ENCODE data around the gene OR1A2. TPM values are rescaled to one million over a fixed set of nuclear protein-coding genes. Genes with fewer than 3 reads are reported as not detected.

OR1A2 gene, protein sequence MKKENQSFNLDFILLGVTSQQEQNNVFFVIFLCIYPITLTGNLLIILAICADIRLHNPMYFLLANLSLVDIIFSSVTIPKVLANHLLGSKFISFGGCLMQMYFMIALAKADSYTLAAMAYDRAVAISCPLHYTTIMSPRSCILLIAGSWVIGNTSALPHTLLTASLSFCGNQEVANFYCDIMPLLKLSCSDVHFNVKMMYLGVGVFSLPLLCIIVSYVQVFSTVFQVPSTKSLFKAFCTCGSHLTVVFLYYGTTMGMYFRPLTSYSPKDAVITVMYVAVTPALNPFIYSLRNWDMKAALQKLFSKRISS
- total RNA-seq (not detected), total RNA-seq (0 reads per million in 29 experiments)
- not detected for total RNA-seq (2013)

DNA sequence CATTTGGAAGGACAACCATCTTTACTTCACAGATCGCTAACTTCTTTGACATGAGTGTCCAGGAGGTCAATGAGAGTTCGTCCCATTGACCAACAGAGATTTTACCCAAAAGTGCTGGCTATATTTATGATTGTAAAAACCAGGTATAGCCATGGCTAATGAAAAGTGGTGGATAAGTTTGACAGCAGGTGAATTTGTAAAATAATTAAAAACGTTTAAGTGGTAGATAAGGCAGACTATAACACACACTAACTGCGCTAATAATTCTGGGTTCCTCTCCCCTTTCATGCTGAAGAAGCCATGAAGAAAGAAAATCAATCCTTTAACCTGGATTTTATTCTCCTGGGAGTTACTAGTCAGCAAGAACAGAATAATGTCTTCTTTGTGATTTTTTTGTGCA, at the start of gene OR1A2:
OR1A2 (plus strand) TSS at position 301 of the 400 bp plus-strand sequence; CDS start at position 301, 0 bp downstream.
- WGBS (ENCODE audit: insufficient coverage), result no CpG with 5 or more reads among the region's 4 CpGs
- Mint-ChIP-seq H3K27ac (no peak within 1 kb of the TSS), H3K4me3 (no peak within 1 kb of the TSS), H3K36me3 (no peaks in the 10 kb centered on the region), H3K9me3 (peaks cover 4 to 5% (median 4%) of the 10 kb centered on the region in 3 donors), H3K4me1 (no peaks in the 10 kb centered on the region), H3K27me3 (peaks cover 25 to 29% of the 10 kb centered on the region in 2 donors)
- H3K27ac ChIP-seq (ENCODE audit: low read length), result no peak within 1 kb of the TSS
- no peak for ATAC-seq (replicated peaks in 1 of 4)
- no peaks in the 10 kb centered on the region for H3K4me1 ChIP-seq (ENCODE audit: control insufficient read depth in 1 of 2, extremely low read depth in 1 of 2, insufficient read depth in 2 of 2, low read length in 2 of 2)
- peaks cover 0 to 2% of the 10 kb centered on the region in 2 experiments for H3K27me3 ChIP-seq (replicated peaks in 1 of 2; ENCODE audit: control insufficient read depth in 2 of 2, extremely low read depth in 1 of 2, insufficient read depth in 2 of 2, low read length in 1 of 2)
- ChIA-PET POLR2A (no interaction called here), CTCF (no interaction called here)
- DNase-seq, result no peak
- H3K4me3 ChIP-seq (ENCODE audit: control insufficient read depth in 1 of 2, extremely low read depth in 1 of 2, low read length in 1 of 2), result no peak within 1 kb of the TSS
- no peaks in the 10 kb centered on the region for H3K36me3 ChIP-seq (ENCODE audit: control insufficient read depth in 2 of 2, extremely low read depth in 1 of 2, insufficient read depth in 1 of 2, low read length in 1 of 2)
- no peaks in the 10 kb centered on the region for H3K9me3 ChIP-seq

DNA sequence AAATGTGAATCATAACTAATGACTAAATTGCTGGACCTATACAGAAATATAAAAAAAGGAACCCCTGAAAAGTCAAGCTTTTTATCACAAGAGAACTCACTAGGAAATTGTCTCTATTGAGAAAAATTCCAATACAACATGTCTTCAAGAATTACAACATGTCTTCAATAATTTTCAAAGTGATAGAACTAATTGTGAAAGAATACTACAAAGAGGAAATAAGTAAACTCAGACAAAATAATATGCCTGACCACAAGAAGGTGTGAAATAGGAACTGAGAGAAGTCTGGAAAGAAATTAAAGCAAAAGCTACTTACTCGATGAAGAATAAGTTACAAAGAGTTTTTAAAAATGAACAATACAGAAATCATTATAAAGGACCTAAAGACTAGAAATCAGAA, 40.1 kb upstream of the OR1A2 start:
- Histone ChIP-seq H3K36me3 (ENCODE audit: control insufficient read depth in 2 of 2, extremely low read depth in 1 of 2, insufficient read depth in 1 of 2, low read length in 1 of 2) (no peaks in the 10 kb centered on the region), H3K27me3 (replicated peaks in 1 of 2; ENCODE audit: control insufficient read depth in 2 of 2, extremely low read depth in 1 of 2, insufficient read depth in 2 of 2, low read length in 1 of 2) (peaks cover 0 to 16% of the 10 kb centered on the region in 2 experiments), H3K4me3 (ENCODE audit: control insufficient read depth in 1 of 2, extremely low read depth in 1 of 2, low read length in 1 of 2) (no peak overlapping the region), H3K4me1 (ENCODE audit: control insufficient read depth in 1 of 2, extremely low read depth in 1 of 2, insufficient read depth in 2 of 2, low read length in 2 of 2) (no peaks in the 10 kb centered on the region), H3K27ac (ENCODE audit: low read length) (no peak overlapping the region), H3K9me3 (peaks cover 2% of the 10 kb centered on the region)
- Mint-ChIP-seq H3K4me1 (no peaks in the 10 kb centered on the region), H3K9me3 (peaks cover 3 to 14% (median 4%) of the 10 kb centered on the region in 3 donors), H3K36me3 (no peaks in the 10 kb centered on the region), H3K27ac (no peak overlapping the region), H3K27me3 (peaks cover 22 to 51% of the 10 kb centered on the region in 2 donors), H3K4me3 (no peak overlapping the region)
- ATAC-seq (replicated peaks in 1 of 4) (no peak), DNase-seq (no peak)
- WGBS (ENCODE audit: insufficient coverage), result no CpG with 5 or more reads among the region's 1 CpG
- ChIA-PET CTCF (no interaction called here), POLR2A (no interaction called here)

DNA sequence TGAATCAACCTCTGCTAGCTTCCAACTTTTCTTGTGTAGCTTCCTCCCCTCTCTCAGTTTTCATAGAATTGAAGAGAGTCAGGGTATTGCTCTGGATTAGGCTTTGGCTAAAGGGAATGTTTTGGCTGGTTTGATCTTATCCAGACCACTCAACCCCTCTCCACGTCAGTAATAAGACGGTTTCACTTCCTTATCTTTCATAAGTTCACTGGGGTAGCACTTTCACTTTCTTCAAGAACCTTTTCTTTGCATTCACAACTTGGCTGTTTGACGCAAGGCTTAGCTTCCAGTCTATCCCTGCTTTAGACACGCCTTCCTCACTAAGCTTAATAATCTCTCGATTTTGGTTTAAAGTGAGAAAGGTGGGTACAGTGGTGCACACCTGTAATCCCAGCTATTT, 29.7 kb upstream of the OR1A2 start:
- Histone ChIP-seq H3K27ac (ENCODE audit: low read length) (no peak overlapping the region), H3K27me3 (replicated peaks in 1 of 2; ENCODE audit: control insufficient read depth in 2 of 2, extremely low read depth in 1 of 2, insufficient read depth in 2 of 2, low read length in 1 of 2) (peaks cover 0 to 29% of the 10 kb centered on the region in 2 experiments), H3K4me1 (ENCODE audit: control insufficient read depth in 1 of 2, extremely low read depth in 1 of 2, insufficient read depth in 2 of 2, low read length in 2 of 2) (no peaks in the 10 kb centered on the region), H3K9me3 (no peaks in the 10 kb centered on the region), H3K36me3 (ENCODE audit: control insufficient read depth in 2 of 2, extremely low read depth in 1 of 2, insufficient read depth in 1 of 2, low read length in 1 of 2) (no peaks in the 10 kb centered on the region), H3K4me3 (ENCODE audit: control insufficient read depth in 1 of 2, extremely low read depth in 1 of 2, low read length in 1 of 2) (no peak overlapping the region)
- no peak overlapping the region for H3K4me3 Mint-ChIP-seq
- POLR2A ChIA-PET, result no interaction called here
- H3K4me1 Mint-ChIP-seq, result peaks cover 0 to 9% (median 4%) of the 10 kb centered on the region in 3 donors
- no peak for DNase-seq
- no peak overlapping the region for H3K27ac Mint-ChIP-seq
- H3K36me3 Mint-ChIP-seq, result peaks cover 5% of the 10 kb centered on the region
- H3K9me3 Mint-ChIP-seq, result peaks cover 9 to 16% (median 9%) of the 10 kb centered on the region in 3 donors
- CTCF ChIA-PET, result no interaction called here
- peaks cover 23 to 33% of the 10 kb centered on the region in 2 donors for H3K27me3 Mint-ChIP-seq
- ATAC-seq (replicated peaks in 1 of 4), result no peak
- 0% methylated on average over 2 of the region's 5 CpGs for WGBS (ENCODE audit: insufficient coverage)

DNA sequence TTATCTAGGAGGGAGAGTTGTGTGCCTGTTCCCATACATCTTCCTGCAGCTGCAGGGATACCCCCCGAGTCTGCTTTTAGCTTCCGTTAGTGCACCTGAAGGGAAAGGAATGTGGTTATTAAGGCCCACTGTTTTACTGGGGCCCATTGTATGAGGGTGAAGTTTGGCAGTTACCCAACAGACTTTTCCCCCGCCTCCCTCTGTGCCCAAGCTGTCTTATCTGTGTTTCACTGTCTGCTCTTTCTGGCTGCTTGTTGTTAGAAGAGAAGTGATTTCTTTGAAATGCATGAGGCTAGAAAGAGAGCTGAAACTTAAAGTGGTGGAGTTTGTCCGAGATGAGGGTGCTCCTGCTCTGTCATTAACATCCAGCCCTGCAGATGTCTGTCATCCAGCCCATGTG, 7.4 kb upstream of the OR1A2 start:
- peaks cover 0 to 5% of the 10 kb centered on the region in 2 experiments for H3K27me3 ChIP-seq (replicated peaks in 1 of 2; ENCODE audit: control insufficient read depth in 2 of 2, extremely low read depth in 1 of 2, insufficient read depth in 2 of 2, low read length in 1 of 2)
- H3K4me1 Mint-ChIP-seq, result no peaks in the 10 kb centered on the region
- ChIA-PET CTCF (no interaction called here), POLR2A (no interaction called here)
- no peak overlapping the region for H3K27ac ChIP-seq (ENCODE audit: low read length)
- no peaks in the 10 kb centered on the region for H3K9me3 ChIP-seq
- H3K27ac Mint-ChIP-seq, result no peak overlapping the region
- WGBS (ENCODE audit: insufficient coverage), result 56% methylated on average over 1 of the region's 4 CpGs
- H3K4me3 ChIP-seq (ENCODE audit: control insufficient read depth in 1 of 2, extremely low read depth in 1 of 2, low read length in 1 of 2), result no peak overlapping the region
- peaks cover 9 to 14% of the 10 kb centered on the region in 2 donors for H3K27me3 Mint-ChIP-seq
- H3K4me3 Mint-ChIP-seq, result no peak overlapping the region
- peaks cover 0 to under 1% (median 0%) of the 10 kb centered on the region in 3 donors for H3K9me3 Mint-ChIP-seq
- H3K36me3 ChIP-seq (ENCODE audit: control insufficient read depth in 2 of 2, extremely low read depth in 1 of 2, insufficient read depth in 1 of 2, low read length in 1 of 2), result no peaks in the 10 kb centered on the region
- ATAC-seq (replicated peaks in 1 of 4) (no peak), DNase-seq (no peak)
- no peaks in the 10 kb centered on the region for H3K4me1 ChIP-seq (ENCODE audit: control insufficient read depth in 1 of 2, extremely low read depth in 1 of 2, insufficient read depth in 2 of 2, low read length in 2 of 2)
- H3K36me3 Mint-ChIP-seq, result no peaks in the 10 kb centered on the region

DNA sequence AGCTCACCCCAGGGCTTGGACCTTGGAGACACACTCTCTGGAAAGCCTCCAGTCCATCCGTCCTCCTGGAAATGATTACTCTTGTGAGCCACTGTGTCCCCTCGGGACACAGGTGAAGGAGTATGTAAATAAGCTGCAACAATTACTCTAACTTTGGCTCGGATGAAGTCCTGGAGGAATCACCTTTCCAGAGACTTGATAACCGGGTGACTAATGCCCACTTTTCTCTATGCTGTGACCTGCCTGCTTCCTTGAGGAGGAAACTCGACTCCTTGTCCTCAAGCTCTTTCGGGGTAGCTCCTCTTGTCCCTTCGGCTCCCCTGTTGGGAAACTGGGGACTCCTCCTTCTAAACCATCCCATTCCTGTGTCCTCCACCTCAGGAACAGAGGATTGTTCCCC, 10.0 kb downstream of the OR1A2 start, which contains the start of gene OR1A1:
OR1A1 (plus strand) TSS at position 301 of the 400 bp plus-strand sequence. CDS start 7,954 bp downstream, outside the sequence.
- ATAC-seq (replicated peaks in 1 of 4), result no peak
- Mint-ChIP-seq H3K4me1 (no peaks in the 10 kb centered on the region), H3K9me3 (peaks cover 4 to 22% (median 4%) of the 10 kb centered on the region in 3 donors), H3K36me3 (no peaks in the 10 kb centered on the region), H3K27me3 (peaks cover 10 to 11% of the 10 kb centered on the region in 2 donors), H3K27ac (no peak within 1 kb of the TSS), H3K4me3 (no peak within 1 kb of the TSS)
- no peak within 1 kb of the TSS for H3K27ac ChIP-seq (ENCODE audit: low read length)
- no peak within 1 kb of the TSS for H3K4me3 ChIP-seq (ENCODE audit: control insufficient read depth in 1 of 2, extremely low read depth in 1 of 2, low read length in 1 of 2)
- whole genome bisulfite sequencing (ENCODE audit: insufficient coverage), result 61% methylated on average over 4 of the region's 7 CpGs
- H3K36me3 ChIP-seq (ENCODE audit: control insufficient read depth in 2 of 2, extremely low read depth in 1 of 2, insufficient read depth in 1 of 2, low read length in 1 of 2), result no peaks in the 10 kb centered on the region
- H3K4me1 ChIP-seq (ENCODE audit: control insufficient read depth in 1 of 2, extremely low read depth in 1 of 2, insufficient read depth in 2 of 2, low read length in 2 of 2), result no peaks in the 10 kb centered on the region
- no peak for DNase-seq
- CTCF ChIA-PET, result no interaction called here
- H3K9me3 ChIP-seq, result no peaks in the 10 kb centered on the region
- POLR2A ChIA-PET, result no interaction called here
- no peaks in the 10 kb centered on the region for H3K27me3 ChIP-seq (replicated peaks in 1 of 2; ENCODE audit: control insufficient read depth in 2 of 2, extremely low read depth in 1 of 2, insufficient read depth in 2 of 2, low read length in 1 of 2)

DNA sequence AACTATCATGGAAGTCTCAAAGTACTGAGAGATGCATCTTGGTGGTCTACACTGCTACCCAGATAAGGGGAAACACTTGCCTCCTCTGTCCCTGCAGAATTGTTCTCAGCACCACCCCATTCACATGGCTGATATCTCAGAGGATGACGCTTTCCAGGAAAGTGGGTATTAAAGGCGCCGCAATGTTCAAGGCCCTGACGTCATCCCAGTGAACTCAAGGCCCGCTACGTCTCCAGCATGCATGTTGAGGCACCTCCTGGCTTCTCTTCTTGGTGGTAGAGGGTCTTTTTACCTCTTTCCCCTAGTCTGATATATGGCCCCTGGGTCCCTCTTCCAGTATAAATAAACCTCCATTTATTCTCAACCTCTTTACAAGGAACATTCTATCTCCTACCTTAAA, 11.2 kb downstream of the OR1A2 start:
- H3K4me1 Mint-ChIP-seq, result no peaks in the 10 kb centered on the region
- Histone ChIP-seq H3K4me3 (ENCODE audit: control insufficient read depth in 1 of 2, extremely low read depth in 1 of 2, low read length in 1 of 2) (no peak overlapping the region), H3K27ac (ENCODE audit: low read length) (no peak overlapping the region), H3K27me3 (replicated peaks in 1 of 2; ENCODE audit: control insufficient read depth in 2 of 2, extremely low read depth in 1 of 2, insufficient read depth in 2 of 2, low read length in 1 of 2) (no peaks in the 10 kb centered on the region), H3K36me3 (ENCODE audit: control insufficient read depth in 2 of 2, extremely low read depth in 1 of 2, insufficient read depth in 1 of 2, low read length in 1 of 2) (no peaks in the 10 kb centered on the region), H3K9me3 (no peaks in the 10 kb centered on the region), H3K4me1 (ENCODE audit: control insufficient read depth in 1 of 2, extremely low read depth in 1 of 2, insufficient read depth in 2 of 2, low read length in 2 of 2) (no peaks in the 10 kb centered on the region)
- H3K27me3 Mint-ChIP-seq, result peaks cover 10 to 15% of the 10 kb centered on the region in 2 donors
- ATAC-seq (replicated peaks in 1 of 4) (no peak), DNase-seq (no peak)
- WGBS (ENCODE audit: insufficient coverage), result no CpG with 5 or more reads among the region's 6 CpGs
- no peak overlapping the region for H3K4me3 Mint-ChIP-seq
- H3K9me3 Mint-ChIP-seq, result peaks cover 4 to 15% (median 4%) of the 10 kb centered on the region in 3 donors
- H3K27ac Mint-ChIP-seq, result no peak overlapping the region
- POLR2A ChIA-PET, result no interaction called here
- H3K36me3 Mint-ChIP-seq, result no peaks in the 10 kb centered on the region
- CTCF ChIA-PET, result no interaction called here

Measured in T-cell (primary cell).